Measurements from ENCODE around the gene FGF14.

The FGF14 gene

DNA sequence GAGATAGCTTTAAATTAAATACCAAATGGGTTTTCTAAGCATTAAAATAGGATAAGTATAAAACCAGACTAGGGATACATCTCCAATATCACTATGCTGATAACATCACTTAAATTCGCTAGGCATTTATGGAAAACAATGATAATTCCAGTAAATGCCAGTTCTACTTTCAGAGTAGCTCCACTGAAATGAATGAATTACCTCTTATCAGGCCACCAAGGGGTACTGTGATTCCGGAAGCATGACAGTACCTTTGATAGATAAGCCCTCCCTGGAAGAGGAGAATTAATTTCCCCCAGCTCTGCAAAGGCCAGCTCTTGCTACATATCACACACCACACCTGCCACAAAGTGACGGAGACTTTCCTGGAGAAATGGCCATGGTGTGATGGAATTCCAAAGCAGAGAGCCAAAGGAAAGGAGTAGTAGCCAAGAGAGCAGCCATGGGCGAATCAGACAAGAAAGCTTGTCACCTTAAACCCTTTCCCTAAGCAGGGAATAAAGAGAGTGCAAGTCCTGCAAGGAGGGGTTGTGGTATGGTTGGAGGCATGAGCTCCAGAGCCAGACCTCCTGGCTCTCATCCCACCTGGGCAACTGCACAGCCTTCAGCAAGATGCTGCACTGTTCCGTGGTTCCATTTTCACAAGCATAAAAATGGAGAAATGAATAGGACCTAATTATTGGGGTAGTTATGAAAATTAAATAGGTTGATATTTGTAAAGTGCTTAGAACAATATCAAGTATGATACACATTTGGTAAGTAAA, 423.1 kb downstream of the FGF14 start:
- H3K27me3 ChIP-seq (ENCODE audit: insufficient read depth, low read length), result no peaks in the 10 kb centered on the region
- H2BK12ac ChIP-seq (ENCODE audit: low read length), result no peak overlapping the region
- H3K4ac ChIP-seq (ENCODE audit: low read depth, low read length), result no peak overlapping the region
- no peaks in the 10 kb centered on the region for H3K36me3 ChIP-seq (ENCODE audit: control insufficient read depth in 1 of 2, insufficient read depth in 2 of 2, low read length in 2 of 2)
- H3K4me1 ChIP-seq (ENCODE audit: control insufficient read depth in 1 of 2, insufficient read depth in 2 of 2, low read length in 2 of 2), result no peaks in the 10 kb centered on the region
- no peak overlapping the region for H4K8ac ChIP-seq (ENCODE audit: low read depth, low read length)
- H2AFZ ChIP-seq (ENCODE audit: insufficient read depth, low read length, poor library complexity), result no peak overlapping the region
- H3K23ac ChIP-seq (ENCODE audit: low read length), result no peak overlapping the region
- no peak overlapping the region for H4K91ac ChIP-seq (ENCODE audit: low read depth, low read length)
- no peak overlapping the region for H3K9ac ChIP-seq (ENCODE audit: low read length)
- no peaks in the 10 kb centered on the region for H3K9me3 ChIP-seq (ENCODE audit: insufficient read depth, low read depth, low read length)
- no peak overlapping the region for H2BK120ac ChIP-seq (ENCODE audit: insufficient read depth, low read length, poor library complexity)
- no peak overlapping the region for H3K18ac ChIP-seq (ENCODE audit: low read length)
- no peak overlapping the region for H3K27ac ChIP-seq (ENCODE audit: low read depth, low read length)
- no peaks in the 10 kb centered on the region for H3K79me1 ChIP-seq (ENCODE audit: low read length)
- H3K14ac ChIP-seq (ENCODE audit: low read length), result no peak overlapping the region
- no peak overlapping the region for H3K4me2 ChIP-seq (ENCODE audit: low read length)
- no peaks in the 10 kb centered on the region for H3K79me2 ChIP-seq (ENCODE audit: control insufficient read depth, insufficient read depth, low read length, poor library complexity)
- no peak overlapping the region for H4K12ac ChIP-seq (ENCODE audit: low read depth, low read length)
- H2AK5ac ChIP-seq (ENCODE audit: low read length), result no peak overlapping the region
- H3K4me3 ChIP-seq (ENCODE audit: low read depth, low read length), result no peak overlapping the region
- no CpG with 5 or more reads among the region's 5 CpGs for WGBS (ENCODE audit: extremely low coverage, insufficient coverage, insufficient read length)
- no peak for DNase-seq
- no peak overlapping the region for H2BK5ac ChIP-seq (ENCODE audit: low read depth, low read length, poor library complexity)

- H2AK5ac ChIP-seq (ENCODE audit: low read length), result no peak overlapping the region
- H3K14ac ChIP-seq (ENCODE audit: low read length), result no peak overlapping the region
- H3K9me3 ChIP-seq (ENCODE audit: insufficient read depth, low read depth, low read length), result no peaks in the 10 kb centered on the region
- no peak overlapping the region for H4K8ac ChIP-seq (ENCODE audit: low read depth, low read length)
- H3K9ac ChIP-seq (ENCODE audit: low read length), result no peak overlapping the region
- no peak overlapping the region for H2BK5ac ChIP-seq (ENCODE audit: low read depth, low read length, poor library complexity)
- no peak overlapping the region for H3K4ac ChIP-seq (ENCODE audit: low read depth, low read length)
- no peaks in the 10 kb centered on the region for H3K79me2 ChIP-seq (ENCODE audit: control insufficient read depth, insufficient read depth, low read length, poor library complexity)
- DNase-seq, result no peak
- no peaks in the 10 kb centered on the region for H3K27me3 ChIP-seq (ENCODE audit: insufficient read depth, low read length)
- no peak overlapping the region for H2BK12ac ChIP-seq (ENCODE audit: low read length)
- no peak overlapping the region for H4K12ac ChIP-seq (ENCODE audit: low read depth, low read length)
- H3K18ac ChIP-seq (ENCODE audit: low read length), result no peak overlapping the region
- no peak overlapping the region for H2BK120ac ChIP-seq (ENCODE audit: insufficient read depth, low read length, poor library complexity)
- H3K27ac ChIP-seq (ENCODE audit: low read depth, low read length), result no peak overlapping the region
- H2AFZ ChIP-seq (ENCODE audit: insufficient read depth, low read length, poor library complexity), result no peak overlapping the region
- H3K4me2 ChIP-seq (ENCODE audit: low read length), result no peak overlapping the region
- no peak overlapping the region for H4K91ac ChIP-seq (ENCODE audit: low read depth, low read length)
- WGBS (ENCODE audit: extremely low coverage, insufficient coverage, insufficient read length), result no CpG with 5 or more reads among the region's 3 CpGs
- H3K23ac ChIP-seq (ENCODE audit: low read length), result no peak overlapping the region
- no peaks in the 10 kb centered on the region for H3K4me1 ChIP-seq (ENCODE audit: control insufficient read depth in 1 of 2, insufficient read depth in 2 of 2, low read length in 2 of 2)
- H3K79me1 ChIP-seq (ENCODE audit: low read length), result no peaks in the 10 kb centered on the region
- no peak overlapping the region for H3K4me3 ChIP-seq (ENCODE audit: low read depth, low read length)
- H3K36me3 ChIP-seq (ENCODE audit: control insufficient read depth in 1 of 2, insufficient read depth in 2 of 2, low read length in 2 of 2), result no peaks in the 10 kb centered on the region
Measured at GRCh38 chr13:101977475-101977874, 424.4 kb downstream of the FGF14 start.

DNA sequence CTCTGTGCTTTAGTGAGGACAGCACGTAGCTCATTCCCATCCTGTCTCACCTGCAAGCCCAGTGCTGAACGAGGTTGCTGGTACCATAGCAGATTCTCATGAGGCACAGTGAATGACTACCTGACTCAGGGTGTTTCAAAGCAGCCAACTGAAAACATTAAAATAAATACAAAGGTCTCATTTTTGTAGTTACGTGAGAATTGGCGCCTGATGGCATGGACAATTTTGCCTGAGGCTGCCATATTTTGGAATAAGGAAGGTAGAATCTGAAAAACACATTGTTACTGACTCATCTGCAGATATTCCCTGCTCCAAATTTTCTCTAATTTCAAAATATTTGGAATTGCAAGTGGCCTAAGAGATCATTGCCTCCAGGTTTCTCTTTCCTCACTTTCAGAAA, 429.7 kb downstream of the FGF14 start:
- peak; percentile 89 to 98 for DNase-seq
- H2AK5ac ChIP-seq (ENCODE audit: low read length), result no peak overlapping the region
- no peak overlapping the region for H3K14ac ChIP-seq (ENCODE audit: low read length)
- H2BK120ac ChIP-seq (ENCODE audit: insufficient read depth, low read length, poor library complexity), result no peak overlapping the region
- H3K79me2 ChIP-seq (ENCODE audit: control insufficient read depth, insufficient read depth, low read length, poor library complexity), result no peaks in the 10 kb centered on the region
- H4K12ac ChIP-seq (ENCODE audit: low read depth, low read length), result no peak overlapping the region
- WGBS (ENCODE audit: extremely low coverage, insufficient coverage, insufficient read length), result no CpG with 5 or more reads among the region's 4 CpGs
- no peak overlapping the region for H3K4me3 ChIP-seq (ENCODE audit: low read depth, low read length)
- H2BK5ac ChIP-seq (ENCODE audit: low read depth, low read length, poor library complexity), result no peak overlapping the region
- no peaks in the 10 kb centered on the region for H3K4me1 ChIP-seq (ENCODE audit: control insufficient read depth in 1 of 2, insufficient read depth in 2 of 2, low read length in 2 of 2)
- H3K9me3 ChIP-seq (ENCODE audit: insufficient read depth, low read depth, low read length), result no peaks in the 10 kb centered on the region
- no peak overlapping the region for H3K4me2 ChIP-seq (ENCODE audit: low read length)
- H4K8ac ChIP-seq (ENCODE audit: low read depth, low read length), result no peak overlapping the region
- no peaks in the 10 kb centered on the region for H3K27me3 ChIP-seq (ENCODE audit: insufficient read depth, low read length)
- no peak overlapping the region for H3K18ac ChIP-seq (ENCODE audit: low read length)
- H4K91ac ChIP-seq (ENCODE audit: low read depth, low read length), result no peak overlapping the region
- H3K9ac ChIP-seq (ENCODE audit: low read length), result no peak overlapping the region
- H3K23ac ChIP-seq (ENCODE audit: low read length), result no peak overlapping the region
- no peak overlapping the region for H2BK12ac ChIP-seq (ENCODE audit: low read length)
- H3K36me3 ChIP-seq (ENCODE audit: control insufficient read depth in 1 of 2, insufficient read depth in 2 of 2, low read length in 2 of 2), result no peaks in the 10 kb centered on the region
- H3K4ac ChIP-seq (ENCODE audit: low read depth, low read length), result no peak overlapping the region
- no peaks in the 10 kb centered on the region for H3K79me1 ChIP-seq (ENCODE audit: low read length)
- H2AFZ ChIP-seq (ENCODE audit: insufficient read depth, low read length, poor library complexity), result no peak overlapping the region
- no peak overlapping the region for H3K27ac ChIP-seq (ENCODE audit: low read depth, low read length)

DNA sequence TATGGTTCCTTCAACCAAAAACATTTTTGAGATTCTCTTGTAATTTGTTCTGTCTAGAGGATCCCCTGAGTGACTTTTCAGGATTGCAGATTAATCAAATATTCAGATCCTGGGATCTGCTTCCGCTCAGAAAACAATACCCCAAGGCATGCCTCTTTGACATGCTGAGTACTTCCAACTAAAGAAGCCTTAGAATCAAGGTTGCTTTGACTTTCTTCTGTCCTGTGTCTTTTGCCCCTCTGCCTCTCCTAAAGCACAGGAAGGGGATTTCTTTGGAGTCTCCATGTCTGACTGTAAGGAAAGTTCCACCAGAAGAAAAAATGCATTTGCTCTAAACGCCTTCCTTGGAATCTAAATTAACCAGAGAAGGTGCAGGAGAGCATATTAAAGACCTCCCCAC, 431.5 kb downstream of the FGF14 start:
- Histone ChIP-seq H2BK12ac (ENCODE audit: low read length) (no peak overlapping the region), H3K79me1 (ENCODE audit: low read length) (no peaks in the 10 kb centered on the region), H3K9ac (ENCODE audit: low read length) (no peak overlapping the region), H4K91ac (ENCODE audit: low read depth, low read length) (no peak overlapping the region), H3K23ac (ENCODE audit: low read length) (no peak overlapping the region), H3K9me3 (ENCODE audit: insufficient read depth, low read depth, low read length) (no peaks in the 10 kb centered on the region), H4K8ac (ENCODE audit: low read depth, low read length) (no peak overlapping the region), H2BK120ac (ENCODE audit: insufficient read depth, low read length, poor library complexity) (no peak overlapping the region), H3K36me3 (ENCODE audit: control insufficient read depth in 1 of 2, insufficient read depth in 2 of 2, low read length in 2 of 2) (no peaks in the 10 kb centered on the region), H3K27me3 (ENCODE audit: insufficient read depth, low read length) (no peaks in the 10 kb centered on the region), H3K14ac (ENCODE audit: low read length) (no peak overlapping the region), H3K4ac (ENCODE audit: low read depth, low read length) (no peak overlapping the region), H3K4me3 (ENCODE audit: low read depth, low read length) (no peak overlapping the region), H2AK5ac (ENCODE audit: low read length) (no peak overlapping the region), H4K12ac (ENCODE audit: low read depth, low read length) (no peak overlapping the region), H3K4me1 (ENCODE audit: control insufficient read depth in 1 of 2, insufficient read depth in 2 of 2, low read length in 2 of 2) (no peaks in the 10 kb centered on the region), H2BK5ac (ENCODE audit: low read depth, low read length, poor library complexity) (no peak overlapping the region), H3K18ac (ENCODE audit: low read length) (no peak overlapping the region), H2AFZ (ENCODE audit: insufficient read depth, low read length, poor library complexity) (no peak overlapping the region), H3K27ac (ENCODE audit: low read depth, low read length) (no peak overlapping the region), H3K4me2 (ENCODE audit: low read length) (no peak overlapping the region), H3K79me2 (ENCODE audit: control insufficient read depth, insufficient read depth, low read length, poor library complexity) (no peaks in the 10 kb centered on the region)
- no CpG with 5 or more reads among the region's 2 CpGs for WGBS (ENCODE audit: extremely low coverage, insufficient coverage, insufficient read length)
- no peak for DNase-seq
